Ammon's horn (tissue), 1 donor: ENCODE measurements around the gene METTL25B.
A peak's percentile ranks its signal among the peaks of the same experiment; 100 is the strongest.

Experiments used
- DNase-seq: peaks from one replicate; pipeline ENCODE4 v3.0.0-alpha.2; 2016; ENCODE audit warnings: low spot score

Gene METTL25B

GRCh38 chr1:156727926-156728598 is at the start of gene METTL25B:
Gene METTL25B, plus strand, starts transcription at chr1:156728469. Its CDS starts 636 bp downstream, at chr1:156729105.
- DNase-seq, result peak; percentile 71

GRCh38 chr1:156680056-156680455 is 48.2 kb upstream of the METTL25B start:
- no peak for DNase-seq

GRCh38 chr1:156681196-156681960 is 46.9 kb upstream of the METTL25B start:
- DNase-seq, result no peak

- no peak for DNase-seq
Observed at GRCh38 chr1:156682166-156682890, 45.9 kb upstream of the METTL25B start.

GRCh38 chr1:156684227-156684782 is 44.0 kb upstream of the METTL25B start:
- no peak for DNase-seq

GRCh38 chr1:156689035-156689952 is 39.0 kb upstream of the METTL25B start:
- peak; percentile 80 for DNase-seq

GRCh38 chr1:156689953-156690674 is 38.2 kb upstream of the METTL25B start:
- no peak for DNase-seq

- no peak for DNase-seq
Observed at GRCh38 chr1:156690675-156691036, 37.6 kb upstream of the METTL25B start.

- no peak for DNase-seq
Observed at GRCh38 chr1:156691191-156691590, 37.1 kb upstream of the METTL25B start.

- no peak for DNase-seq
Observed at GRCh38 chr1:156691665-156692440, 36.4 kb upstream of the METTL25B start.

- no peak for DNase-seq
Observed at GRCh38 chr1:156692441-156692924, 35.8 kb upstream of the METTL25B start.

GRCh38 chr1:156692925-156693847 is 35.1 kb upstream of the METTL25B start:
- no peak for DNase-seq

GRCh38 chr1:156693848-156694689 is 34.2 kb upstream of the METTL25B start:
- no peak for DNase-seq

GRCh38 chr1:156694690-156694962 is 33.6 kb upstream of the METTL25B start:
- DNase-seq, result no peak

- DNase-seq, result no peak
Observed at GRCh38 chr1:156696755-156697154, 31.5 kb upstream of the METTL25B start.

- no peak for DNase-seq
Observed at GRCh38 chr1:156697481-156697880, 30.8 kb upstream of the METTL25B start.

- DNase-seq, result no peak
Observed at GRCh38 chr1:156698995-156699394, 29.3 kb upstream of the METTL25B start.
